ENCODE results near the gene SPRY4. TPM values are rescaled to one million over a fixed set of nuclear protein-coding genes. Genes with fewer than 3 reads are reported as not detected.
"Not testable (repeated sequence)": the region's sequence is repeated elsewhere in the genome, so short reads cannot be mapped to it uniquely, and the experiment has no call there.

The SPRY4 gene
- total RNA-seq, 2 donors from 2014 or later = 8.4 to 21.5 TPM

DNA sequence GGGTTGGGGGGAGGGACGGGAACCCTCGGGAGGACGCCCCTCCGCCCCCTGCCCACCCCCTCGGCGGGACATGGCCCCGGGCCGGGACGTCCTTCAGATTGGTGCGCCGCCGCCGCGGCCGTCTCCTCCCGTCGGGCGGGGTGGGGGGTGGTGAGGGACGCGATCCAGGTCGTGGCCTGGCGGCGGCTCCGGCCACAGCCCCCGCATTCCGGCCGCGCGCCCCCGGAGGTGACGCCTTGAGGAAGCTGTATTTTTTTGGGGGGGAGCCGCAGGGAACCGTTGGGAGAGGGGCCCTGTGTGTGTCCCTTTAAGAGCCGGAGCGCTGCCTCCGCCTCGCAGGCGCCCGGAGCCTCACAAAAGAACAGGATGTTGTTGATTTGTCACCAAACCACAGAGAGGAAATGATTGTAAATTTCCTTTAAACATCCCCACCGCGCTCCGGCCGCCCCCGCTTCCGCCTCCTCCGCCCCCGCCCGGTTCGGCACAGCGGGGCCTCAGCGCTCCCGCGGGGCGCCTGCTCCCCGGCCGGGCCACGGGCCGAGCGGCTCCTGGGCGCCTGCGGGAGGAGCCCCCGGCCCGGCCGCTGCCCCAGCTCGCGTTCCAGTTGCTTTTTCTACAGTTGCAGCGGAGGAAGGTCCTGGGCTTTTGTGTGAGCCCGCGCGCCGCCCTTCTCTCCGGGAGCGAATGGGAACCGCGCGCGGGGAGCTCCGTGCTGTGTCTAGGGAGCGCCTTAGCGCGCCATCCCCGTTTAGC is 32.1 kb upstream of the SPRY4 start:
- peak overlapping the region; percentile 84 for H3K27ac ChIP-seq
- TF ChIP-seq, protein P1, sequence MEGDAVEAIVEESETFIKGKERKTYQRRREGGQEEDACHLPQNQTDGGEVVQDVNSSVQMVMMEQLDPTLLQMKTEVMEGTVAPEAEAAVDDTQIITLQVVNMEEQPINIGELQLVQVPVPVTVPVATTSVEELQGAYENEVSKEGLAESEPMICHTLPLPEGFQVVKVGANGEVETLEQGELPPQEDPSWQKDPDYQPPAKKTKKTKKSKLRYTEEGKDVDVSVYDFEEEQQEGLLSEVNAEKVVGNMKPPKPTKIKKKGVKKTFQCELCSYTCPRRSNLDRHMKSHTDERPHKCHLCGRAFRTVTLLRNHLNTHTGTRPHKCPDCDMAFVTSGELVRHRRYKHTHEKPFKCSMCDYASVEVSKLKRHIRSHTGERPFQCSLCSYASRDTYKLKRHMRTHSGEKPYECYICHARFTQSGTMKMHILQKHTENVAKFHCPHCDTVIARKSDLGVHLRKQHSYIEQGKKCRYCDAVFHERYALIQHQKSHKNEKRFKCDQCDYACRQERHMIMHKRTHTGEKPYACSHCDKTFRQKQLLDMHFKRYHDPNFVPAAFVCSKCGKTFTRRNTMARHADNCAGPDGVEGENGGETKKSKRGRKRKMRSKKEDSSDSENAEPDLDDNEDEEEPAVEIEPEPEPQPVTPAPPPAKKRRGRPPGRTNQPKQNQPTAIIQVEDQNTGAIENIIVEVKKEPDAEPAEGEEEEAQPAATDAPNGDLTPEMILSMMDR (IDR thresholded peaks at IDR 0.05) = no peak
- no peaks in the 10 kb centered on the region for H3K9me3 ChIP-seq
- intact Hi-C loops (cut with DNase I) = no loop called here
- no peaks in the 10 kb centered on the region for H3K36me3 ChIP-seq
- H3K9ac ChIP-seq (ENCODE audit: low read depth in 2 of 2, low read length in 2 of 2) = peak overlapping the region; percentile 73 to 81
- no peaks in the 10 kb centered on the region for H3K4me1 ChIP-seq
- peak; percentile 82 for DNase-seq
- peak overlapping the region; percentile 59 for H3K4me3 ChIP-seq
- H3K27me3 ChIP-seq = no peaks in the 10 kb centered on the region

DNA sequence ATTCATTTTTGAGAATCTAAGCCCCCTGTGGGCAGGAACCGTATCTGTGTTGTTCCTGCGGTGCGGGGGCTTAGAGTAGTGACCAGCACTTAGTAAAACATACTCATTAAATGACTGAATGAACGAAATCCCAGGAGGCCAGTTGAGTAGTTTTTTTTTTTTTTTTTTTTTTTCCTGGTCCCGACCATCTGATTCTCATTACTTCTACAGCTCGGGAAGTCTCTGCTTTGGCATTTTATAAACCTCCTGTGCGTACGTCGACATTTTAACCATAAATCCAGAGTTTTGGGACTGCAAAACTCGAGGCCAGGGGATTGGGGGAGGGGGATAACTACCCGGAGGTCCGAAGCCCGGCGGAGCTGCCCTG is 31.5 kb upstream of the SPRY4 start:
- peak overlapping the region; percentile 70 to 73 for H3K9ac ChIP-seq (ENCODE audit: low read depth in 2 of 2, low read length in 2 of 2)
- H3K27me3 ChIP-seq = no peaks in the 10 kb centered on the region
- peak overlapping the region; percentile 84 for H3K27ac ChIP-seq
- DNase-seq = no peak
- H3K4me1 ChIP-seq = no peaks in the 10 kb centered on the region
- H3K4me3 ChIP-seq = peak overlapping the region; percentile 59
- no peaks in the 10 kb centered on the region for H3K36me3 ChIP-seq
- intact Hi-C loops (cut with DNase I) = no loop called here
- H3K9me3 ChIP-seq = no peaks in the 10 kb centered on the region
- TF ChIP-seq, protein P1 (IDR thresholded peaks at IDR 0.05) = no peak

DNA sequence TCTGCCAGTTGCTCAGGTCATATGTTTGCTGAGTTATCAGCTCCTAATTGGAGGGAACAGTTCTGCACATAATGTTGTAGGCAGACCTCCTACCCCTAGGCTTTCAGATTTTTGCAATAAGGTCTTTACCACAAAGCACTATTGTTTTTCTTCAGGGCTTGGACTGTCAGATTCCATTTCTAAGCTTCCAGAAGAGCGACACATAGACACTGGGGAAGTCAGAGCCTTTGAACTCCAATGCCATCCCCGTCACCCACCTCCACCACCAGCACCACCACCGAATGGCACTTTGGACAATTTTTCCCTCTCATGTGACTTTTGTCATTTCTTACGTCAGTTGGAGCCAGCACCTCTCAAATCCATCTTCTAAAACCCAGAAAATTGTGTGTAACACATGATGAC is 28.3 kb upstream of the SPRY4 start:
- no peaks in the 10 kb centered on the region for H3K27me3 ChIP-seq
- H3K4me1 ChIP-seq = no peaks in the 10 kb centered on the region
- TF ChIP-seq, protein P1 (IDR thresholded peaks at IDR 0.05) = no peak
- H3K9me3 ChIP-seq = no peaks in the 10 kb centered on the region
- H3K4me3 ChIP-seq = no peak overlapping the region
- no peak overlapping the region for H3K9ac ChIP-seq (ENCODE audit: low read depth in 2 of 2, low read length in 2 of 2)
- DNase-seq = no peak
- H3K27ac ChIP-seq = no peak overlapping the region
- no peaks in the 10 kb centered on the region for H3K36me3 ChIP-seq
- intact Hi-C loops (cut with DNase I) = no loop called here

DNA sequence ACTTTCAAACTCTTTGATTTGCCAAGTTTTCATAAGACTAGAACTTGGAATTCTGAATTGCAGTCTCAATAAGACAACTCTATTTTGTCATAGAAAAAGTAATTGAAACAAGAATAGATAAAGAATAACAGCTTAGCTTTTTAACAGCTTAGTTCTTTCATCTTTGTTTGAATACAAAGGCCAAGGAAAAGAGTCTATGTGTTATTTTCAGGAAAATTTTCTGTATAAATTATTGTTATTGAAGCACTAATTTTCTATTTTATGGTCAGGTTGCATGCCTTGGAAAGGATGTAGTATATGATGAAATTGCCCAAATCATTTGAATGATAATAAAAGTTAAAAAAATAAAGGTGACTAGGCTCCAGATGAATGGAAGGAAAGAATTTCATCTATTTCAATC is 25.2 kb upstream of the SPRY4 start:
- H3K4me3 ChIP-seq = no peak overlapping the region
- intact Hi-C loops (cut with DNase I) = no loop called here

DNA sequence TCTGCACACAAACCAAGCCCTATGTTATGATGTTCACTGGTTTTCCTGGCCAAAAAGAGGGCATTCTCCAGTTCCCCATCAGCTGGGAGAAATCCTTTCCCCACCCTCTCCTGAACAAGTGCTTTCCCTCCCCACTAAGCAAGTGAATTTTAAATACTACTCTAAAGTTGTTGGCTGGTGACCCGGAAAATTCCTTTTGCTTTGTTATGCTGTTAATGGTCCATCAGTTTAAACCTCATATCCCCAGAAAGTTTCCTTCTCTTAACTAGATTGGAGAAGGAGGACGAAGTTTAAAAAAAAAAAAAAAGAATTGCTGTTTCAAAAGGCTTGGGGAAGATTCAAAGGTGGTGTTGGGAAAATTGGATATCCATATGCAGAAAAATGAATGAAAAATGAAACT is 21.9 kb upstream of the SPRY4 start:
- H3K4me1 ChIP-seq = no peaks in the 10 kb centered on the region
- no peaks in the 10 kb centered on the region for H3K36me3 ChIP-seq
- H3K27ac ChIP-seq = no peak overlapping the region
- no peaks in the 10 kb centered on the region for H3K27me3 ChIP-seq
- no peaks in the 10 kb centered on the region for H3K9me3 ChIP-seq
- intact Hi-C loops (cut with DNase I) = no loop called here
- H3K4me3 ChIP-seq = no peak overlapping the region
- H3K9ac ChIP-seq (ENCODE audit: low read depth in 2 of 2, low read length in 2 of 2) = no peak overlapping the region
- no peak for DNase-seq
- TF ChIP-seq, protein P1 (IDR thresholded peaks at IDR 0.05) = no peak

More for the DNA sequence above, 25.2 kb upstream of the SPRY4 start:
- Histone ChIP-seq H3K9ac (ENCODE audit: low read depth in 2 of 2, low read length in 2 of 2) (no peak overlapping the region), H3K9me3 (no peaks in the 10 kb centered on the region), H3K27ac (no peak overlapping the region), H3K4me1 (no peaks in the 10 kb centered on the region), H3K36me3 (no peaks in the 10 kb centered on the region), H3K27me3 (no peaks in the 10 kb centered on the region)
- TF ChIP-seq, protein P1 (IDR thresholded peaks at IDR 0.05) = no peak
- no peak for DNase-seq

DNA sequence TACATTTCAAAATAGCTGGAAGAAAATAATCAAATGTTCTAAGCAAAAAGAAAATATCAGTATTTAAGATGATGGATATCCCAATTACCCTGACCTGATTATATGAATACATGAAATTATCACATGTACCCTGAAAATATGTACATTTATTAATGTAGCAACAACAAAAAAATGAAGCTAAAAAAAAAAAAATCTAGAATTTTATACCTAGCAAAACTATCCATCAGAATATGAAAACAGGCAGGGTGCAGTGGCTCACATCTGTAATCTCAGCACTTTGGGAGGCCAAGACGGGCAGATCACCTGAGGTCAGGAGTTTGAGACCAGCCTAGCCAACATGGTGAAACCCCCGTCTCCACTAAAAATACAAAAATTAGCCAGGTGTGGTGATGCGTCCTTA is 20.1 kb upstream of the SPRY4 start:
- intact Hi-C loops (cut with DNase I) = not testable (repeated sequence)

More for the DNA sequence above, 20.1 kb upstream of the SPRY4 start:
- H3K9ac ChIP-seq (ENCODE audit: low read depth in 2 of 2, low read length in 2 of 2); H3K4me1 ChIP-seq; H3K9me3 ChIP-seq; H3K4me3 ChIP-seq; H3K36me3 ChIP-seq; DNase-seq; H3K27ac ChIP-seq; H3K27me3 ChIP-seq: not testable (repeated sequence)

Measured in colonic mucosa (tissue), 4 donors.